ENCODE data around the gene ELF5.

Gene ELF5

GRCh38 chr11:34490304-34490703 is 23.3 kb downstream of the ELF5 start:
- DNase-seq, result no peak

- no peak for DNase-seq
Measured at GRCh38 chr11:34488855-34489557, 24.6 kb downstream of the ELF5 start.

DNA sequence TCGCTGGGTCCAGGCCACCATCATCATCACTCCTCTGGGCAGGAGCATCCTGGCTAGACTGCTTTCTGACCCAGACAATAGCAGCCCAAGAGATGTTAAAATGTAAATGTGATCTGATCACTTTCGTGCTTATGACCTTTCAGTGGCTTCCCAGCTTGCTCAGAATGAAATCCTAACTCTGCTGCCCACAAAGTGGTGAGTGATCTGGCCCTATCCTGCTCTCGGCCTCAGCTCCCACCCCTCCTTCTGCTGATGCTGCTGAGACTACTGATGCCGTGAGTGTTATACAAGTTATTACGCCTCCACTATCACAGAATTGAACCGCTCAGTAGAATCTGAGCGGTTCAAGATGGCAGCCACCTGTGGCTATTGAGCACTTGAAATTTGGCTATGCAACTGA is 26.2 kb downstream of the ELF5 start:
- DNase-seq, result no peak

DNA sequence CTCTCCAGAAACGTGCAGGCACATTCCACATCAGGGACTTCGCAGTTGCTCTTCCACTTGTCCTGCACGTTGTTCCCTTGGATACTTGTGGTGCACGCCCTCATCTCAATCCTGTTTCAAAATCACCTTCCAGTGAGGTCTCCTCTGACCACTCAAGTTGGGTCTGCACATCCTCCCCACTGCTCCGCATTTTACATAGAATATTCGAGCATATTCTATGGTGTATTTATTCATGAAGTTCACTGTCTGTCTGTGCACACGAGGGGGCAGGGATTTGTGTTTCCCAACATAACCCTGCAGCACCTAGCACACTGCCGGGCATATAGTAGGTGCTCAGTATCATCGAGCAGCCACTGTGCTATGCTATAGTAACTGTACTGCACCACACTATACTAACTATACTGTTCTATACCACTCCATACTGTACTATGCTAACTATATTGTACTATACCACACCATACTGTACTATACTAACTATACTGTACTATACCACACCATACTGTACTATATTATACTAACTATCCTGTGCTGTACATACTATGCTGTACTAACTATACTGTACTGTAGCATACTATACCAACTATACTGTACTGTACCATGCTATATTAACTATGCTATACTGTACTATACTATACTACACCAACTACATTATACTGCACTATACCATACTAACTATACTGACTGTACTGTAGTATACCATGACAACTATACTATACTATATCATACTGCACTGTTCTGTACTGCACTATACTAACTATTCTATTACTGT is 30.3 kb downstream of the ELF5 start:
- no peak for DNase-seq

- no peak for DNase-seq
Measured at GRCh38 chr11:34481307-34481706, 32.3 kb downstream of the ELF5 start.

- DNase-seq, result no peak
Measured at GRCh38 chr11:34480314-34480713, 33.3 kb downstream of the ELF5 start.

GRCh38 chr11:34478845-34479663 is 34.5 kb downstream of the ELF5 start:
- no peak for DNase-seq

DNA sequence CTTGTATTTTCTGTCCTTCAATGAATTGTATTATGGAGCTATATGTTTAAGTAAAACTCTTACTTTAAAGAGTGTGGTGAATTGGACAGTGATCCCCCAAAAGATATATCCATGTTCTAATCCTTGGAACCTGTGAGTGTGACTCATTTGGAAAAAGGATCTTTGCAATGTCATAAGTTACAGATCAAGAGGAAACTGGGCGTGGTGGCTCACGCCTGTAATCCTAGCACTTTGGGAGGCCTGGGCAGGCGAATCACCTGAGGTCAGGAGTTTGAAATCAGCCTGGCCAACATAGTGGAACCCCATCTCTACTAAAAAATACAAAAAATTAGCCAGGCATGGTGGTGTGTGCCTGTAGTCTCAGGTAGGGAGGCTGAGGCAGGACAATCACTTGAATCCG is 36.7 kb downstream of the ELF5 start:
- DNase-seq, result no peak

- DNase-seq, result no peak
Measured at GRCh38 chr11:34475656-34476055, 37.9 kb downstream of the ELF5 start.

- no peak for DNase-seq
Measured at GRCh38 chr11:34473603-34474169, 39.9 kb downstream of the ELF5 start.

GRCh38 chr11:34468209-34468841 is 45.3 kb downstream of the ELF5 start:
- no peak for DNase-seq

GRCh38 chr11:34466802-34467488 is 46.6 kb downstream of the ELF5 start:
- DNase-seq, result no peak

DNA sequence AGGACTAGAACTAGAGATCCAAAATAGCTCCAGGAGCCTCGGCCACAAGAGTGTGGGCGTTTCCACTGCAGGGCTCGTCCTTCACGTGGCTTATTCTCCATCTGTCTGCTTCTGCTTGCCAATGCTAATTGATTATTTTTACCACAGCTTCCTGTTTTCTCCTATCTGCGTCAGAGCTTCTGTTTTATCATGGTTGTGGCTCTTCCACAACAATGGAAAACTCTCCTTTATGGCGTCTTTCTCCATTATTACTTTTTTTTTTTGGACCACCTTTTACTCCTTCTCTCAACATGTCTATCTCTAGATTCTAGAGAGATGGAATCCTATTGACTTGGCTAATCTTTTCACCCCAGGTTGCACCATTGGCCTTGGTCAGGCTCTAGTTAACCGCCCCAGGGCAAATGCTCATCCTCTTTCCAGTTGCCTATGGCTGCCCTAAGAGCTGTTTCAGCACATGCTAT is 49.0 kb downstream of the ELF5 start:
- no peak for DNase-seq

DNA sequence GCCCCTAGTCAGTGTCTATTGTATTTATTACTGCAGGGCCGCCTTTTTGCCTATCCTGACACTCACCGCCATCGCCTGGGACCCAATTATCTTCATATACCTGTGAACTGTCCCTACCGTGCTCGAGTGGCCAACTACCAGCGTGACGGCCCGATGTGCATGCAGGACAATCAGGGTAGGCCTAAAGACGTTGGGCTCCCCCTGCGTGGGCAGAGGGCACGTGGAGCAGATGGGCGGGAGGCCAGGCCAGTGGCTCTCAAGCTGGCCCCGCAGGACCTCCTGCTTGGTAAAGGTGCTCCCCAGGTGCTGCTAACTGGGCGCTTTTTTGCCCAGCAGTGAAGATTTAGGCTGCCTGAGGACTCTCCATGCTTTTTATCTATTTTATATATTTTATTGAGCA is 52.4 kb downstream of the ELF5 start:
- DNase-seq, result no peak

DNA sequence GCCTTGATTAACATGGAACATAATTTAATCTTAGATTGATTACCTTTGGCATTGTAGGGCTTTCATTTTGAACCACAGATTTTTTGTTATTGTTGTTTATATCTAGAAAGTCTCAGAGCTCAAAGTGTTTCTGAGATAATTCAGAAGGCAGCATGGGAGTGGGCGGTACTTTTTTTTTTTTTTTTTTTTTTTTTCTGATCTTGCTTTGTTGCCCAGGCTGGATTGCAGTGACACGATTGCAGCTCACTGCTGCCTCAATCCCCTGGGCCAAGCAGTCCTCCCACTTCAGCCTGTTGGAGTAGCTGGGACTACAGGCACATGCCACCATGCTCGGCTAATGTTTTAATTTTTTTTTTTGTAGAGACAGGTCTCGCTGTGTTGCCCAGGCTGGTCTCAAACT is 53.3 kb downstream of the ELF5 start:
- no peak for DNase-seq

- DNase-seq, result no peak
Measured at GRCh38 chr11:34459507-34460162, 54.0 kb downstream of the ELF5 start.

GRCh38 chr11:34458525-34458924 is 55.1 kb downstream of the ELF5 start:
- no peak for DNase-seq

- no peak for DNase-seq
Measured at GRCh38 chr11:34457607-34458006, 56.0 kb downstream of the ELF5 start.

- no peak for DNase-seq
Measured at GRCh38 chr11:34454308-34455032, 59.1 kb downstream of the ELF5 start.

- no peak for DNase-seq
Measured at GRCh38 chr11:34451053-34451452, 62.5 kb downstream of the ELF5 start.

DNA sequence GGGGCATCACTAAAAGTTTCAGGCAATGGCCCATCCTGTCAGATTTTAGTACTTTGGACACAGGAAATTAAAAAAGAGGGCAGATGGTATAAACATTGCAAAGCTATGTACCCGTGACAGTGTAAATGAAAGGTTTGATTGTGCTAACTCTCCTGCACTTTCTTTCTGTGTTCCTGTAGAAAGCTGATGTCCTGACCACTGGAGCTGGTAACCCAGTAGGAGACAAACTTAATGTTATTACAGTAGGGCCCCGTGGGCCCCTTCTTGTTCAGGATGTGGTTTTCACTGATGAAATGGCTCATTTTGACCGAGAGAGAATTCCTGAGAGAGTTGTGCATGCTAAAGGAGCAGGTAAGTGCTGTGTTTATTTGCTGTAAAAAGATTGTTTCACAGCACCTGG is 64.6 kb downstream of the ELF5 start:
- no peak for DNase-seq

All from T1000 (cell line).